GM23338 (cell line): ENCODE results near the gene DLGAP4. TPM values are rescaled to one million over a fixed set of nuclear protein-coding genes. Genes with fewer than 3 reads are reported as not detected.

Source experiments
- ATAC-seq: fragments of 200-7000 bp; cut with Tn5 transposase; 3 replicates; pipeline ENCODE4 v1.9.1; 2020
- DNase-seq: peaks from one replicate; pipeline ENCODE4 v3.0.0-alpha.2; 2015; ENCODE audit warnings: low spot score
- H2AFZ ChIP-seq: fragments of 200-600 bp; sonication (generic); 2 replicates; pipeline ENCODE4 v1.8.0; 2016; ENCODE audit warnings: antibody characterized with exemption, mild to moderate bottlenecking, moderate library complexity
- H3F3A ChIP-seq: fragments of 200-600 bp; sonication (generic); replicated peaks from 2 replicates; pipeline ENCODE4 v1.8.0; 2017; ENCODE audit warnings: antibody characterized with exemption, mixed run types, low read depth
- H3K27ac ChIP-seq: fragments of 200-600 bp; sonication (generic); 2 replicates; pipeline ENCODE4 v1.6.1; 2016; ENCODE audit warnings: low read depth
- H3K27me3 ChIP-seq: fragments of 200-600 bp; sonication (generic); 2 replicates; pipeline ENCODE4 v1.8.0; 2016; ENCODE audit warnings: mild to moderate bottlenecking, mixed run types, moderate library complexity; ENCODE audit not compliant: insufficient read depth
- H3K36me3 ChIP-seq: fragments of 200-600 bp; sonication (generic); 2 replicates; pipeline ENCODE4 v1.8.0; 2016; ENCODE audit warnings: mild to moderate bottlenecking; ENCODE audit not compliant: insufficient read depth
- H3K4me1 ChIP-seq: fragments of 200-600 bp; sonication (generic); 2 replicates; pipeline ENCODE4 v1.8.0; 2016; ENCODE audit warnings: mild to moderate bottlenecking, moderate library complexity; ENCODE audit not compliant: insufficient read depth
- H3K4me2 ChIP-seq: fragments of 200-600 bp; sonication (generic); 2 replicates; pipeline ENCODE4 v1.7.1; 2017; ENCODE audit warnings: mixed run types
- H3K4me3 ChIP-seq: fragments of 200-600 bp; sonication (generic); 2 replicates; pipeline ENCODE4 v1.6.1; 2016; ENCODE audit warnings: mixed run types
- H3K79me2 ChIP-seq: fragments of 200-600 bp; sonication (generic); replicated peaks from 2 replicates; pipeline ENCODE4 v1.8.0; 2017; ENCODE audit warnings: mild to moderate bottlenecking; ENCODE audit not compliant: insufficient read depth
- H3K9me2 ChIP-seq: fragments of 200-600 bp; sonication (generic); 2 replicates; pipeline ENCODE4 v1.8.0; 2017; ENCODE audit not compliant: insufficient read depth
- H4K20me1 ChIP-seq: fragments of 200-600 bp; sonication (generic); replicated peaks from 2 replicates; pipeline ENCODE4 v1.8.0; 2017; ENCODE audit warnings: mild to moderate bottlenecking; ENCODE audit not compliant: insufficient read depth
- H3K27ac Mint-ChIP-seq: 2 replicates; pipeline ENCODE4 v1.8.0; 2020; ENCODE audit warnings: inconsistent platforms, mild to moderate bottlenecking, moderate library complexity, mixed read lengths
- H3K27me3 Mint-ChIP-seq: 3 replicates; pipeline ENCODE4 v1.8.0; 2022; ENCODE audit warnings: low read depth, mild to moderate bottlenecking, moderate library complexity, mixed read lengths, inconsistent platforms; ENCODE audit not compliant: insufficient read depth, poor library complexity
- H3K36me3 Mint-ChIP-seq: 3 replicates; pipeline ENCODE4 v1.8.0; 2021; ENCODE audit warnings: low read depth, mild to moderate bottlenecking, inconsistent platforms, moderate library complexity, mixed read lengths
- H3K4me1 Mint-ChIP-seq: 3 replicates; pipeline ENCODE4 v1.8.0; 2020; ENCODE audit warnings: mild to moderate bottlenecking, inconsistent platforms, mixed read lengths
- H3K4me3 Mint-ChIP-seq: 3 replicates; pipeline ENCODE4 v1.8.0; 2021; ENCODE audit warnings: moderate library complexity, mild to moderate bottlenecking, inconsistent platforms, mixed read lengths
- H3K9me3 Mint-ChIP-seq: 3 replicates; pipeline ENCODE4 v1.8.0; 2020; ENCODE audit warnings: moderate library complexity, mild to moderate bottlenecking, inconsistent platforms, mixed read lengths
- CREB1 ChIP-seq: fragments of 250-450 bp; sonication (Bioruptor Pico); IDR thresholded peaks from 2 replicates; pipeline ENCODE4 v1.5.0; 2020; ENCODE audit warnings: low read depth, mild to moderate bottlenecking, moderate library complexity
- CTCF ChIP-seq, 2 experiments: fragments of 200-600 bp in 1 of 2; sonication (generic) in 1 of 2; conservative IDR thresholded peaks; 2 replicates each; pipeline versions ENCODE4 v1.5.1 to v1.6.1; 2016 to 2017; ENCODE audit warnings: antibody characterized with exemption in 2 of 2, low read depth in 2 of 2, mild to moderate bottlenecking in 2 of 2, moderate library complexity in 1 of 2
- JUNB ChIP-seq: IDR thresholded peaks from one replicate; pipeline ENCODE4 v1.6.1; 2016; ENCODE audit warnings: antibody characterized with exemption; ENCODE audit not compliant: unreplicated experiment
- NANOG ChIP-seq: IDR thresholded peaks from 2 replicates; pipeline ENCODE4 v1.6.1; 2016; ENCODE audit warnings: antibody characterized with exemption, borderline replicate concordance
- ZNF114 ChIP-seq: fragments of 250-450 bp; sonication (Bioruptor Pico); IDR thresholded peaks from 2 replicates; pipeline ENCODE4 v1.5.0; 2020; ENCODE audit warnings: mild to moderate bottlenecking, moderate library complexity
- polyA plus RNA-seq: library from polyadenylated mRNA; unstranded; fragments of >200 nt; fragmentation: Nextera tagmentation; extraction: Ambion mirVana; gene quantifications from 2 replicates; pipeline ENCODE4 v1.2.1, GENCODE V29; 2016
- total RNA-seq: library from RNA; depleted of rRNA; stranded (reverse); fragments of >200 nt; shearing (Covaris generic); gene quantifications from 2 replicates; pipeline ENCODE4 v1.2.3, GENCODE V29; 2014
- TF ChIP-seq, protein P1 (sequence below): fragments of 250-450 bp; sonication (Bioruptor Pico); IDR thresholded peaks from 2 replicates; pipeline ENCODE4 v1.5.0; 2020; ENCODE audit warnings: mild to moderate bottlenecking, moderate library complexity

Gene DLGAP4
- total and polyA plus RNA-seq, 2 experiments from 2014 or later, result 46.1 to 52.2 TPM

- TF ChIP-seq, protein P1, sequence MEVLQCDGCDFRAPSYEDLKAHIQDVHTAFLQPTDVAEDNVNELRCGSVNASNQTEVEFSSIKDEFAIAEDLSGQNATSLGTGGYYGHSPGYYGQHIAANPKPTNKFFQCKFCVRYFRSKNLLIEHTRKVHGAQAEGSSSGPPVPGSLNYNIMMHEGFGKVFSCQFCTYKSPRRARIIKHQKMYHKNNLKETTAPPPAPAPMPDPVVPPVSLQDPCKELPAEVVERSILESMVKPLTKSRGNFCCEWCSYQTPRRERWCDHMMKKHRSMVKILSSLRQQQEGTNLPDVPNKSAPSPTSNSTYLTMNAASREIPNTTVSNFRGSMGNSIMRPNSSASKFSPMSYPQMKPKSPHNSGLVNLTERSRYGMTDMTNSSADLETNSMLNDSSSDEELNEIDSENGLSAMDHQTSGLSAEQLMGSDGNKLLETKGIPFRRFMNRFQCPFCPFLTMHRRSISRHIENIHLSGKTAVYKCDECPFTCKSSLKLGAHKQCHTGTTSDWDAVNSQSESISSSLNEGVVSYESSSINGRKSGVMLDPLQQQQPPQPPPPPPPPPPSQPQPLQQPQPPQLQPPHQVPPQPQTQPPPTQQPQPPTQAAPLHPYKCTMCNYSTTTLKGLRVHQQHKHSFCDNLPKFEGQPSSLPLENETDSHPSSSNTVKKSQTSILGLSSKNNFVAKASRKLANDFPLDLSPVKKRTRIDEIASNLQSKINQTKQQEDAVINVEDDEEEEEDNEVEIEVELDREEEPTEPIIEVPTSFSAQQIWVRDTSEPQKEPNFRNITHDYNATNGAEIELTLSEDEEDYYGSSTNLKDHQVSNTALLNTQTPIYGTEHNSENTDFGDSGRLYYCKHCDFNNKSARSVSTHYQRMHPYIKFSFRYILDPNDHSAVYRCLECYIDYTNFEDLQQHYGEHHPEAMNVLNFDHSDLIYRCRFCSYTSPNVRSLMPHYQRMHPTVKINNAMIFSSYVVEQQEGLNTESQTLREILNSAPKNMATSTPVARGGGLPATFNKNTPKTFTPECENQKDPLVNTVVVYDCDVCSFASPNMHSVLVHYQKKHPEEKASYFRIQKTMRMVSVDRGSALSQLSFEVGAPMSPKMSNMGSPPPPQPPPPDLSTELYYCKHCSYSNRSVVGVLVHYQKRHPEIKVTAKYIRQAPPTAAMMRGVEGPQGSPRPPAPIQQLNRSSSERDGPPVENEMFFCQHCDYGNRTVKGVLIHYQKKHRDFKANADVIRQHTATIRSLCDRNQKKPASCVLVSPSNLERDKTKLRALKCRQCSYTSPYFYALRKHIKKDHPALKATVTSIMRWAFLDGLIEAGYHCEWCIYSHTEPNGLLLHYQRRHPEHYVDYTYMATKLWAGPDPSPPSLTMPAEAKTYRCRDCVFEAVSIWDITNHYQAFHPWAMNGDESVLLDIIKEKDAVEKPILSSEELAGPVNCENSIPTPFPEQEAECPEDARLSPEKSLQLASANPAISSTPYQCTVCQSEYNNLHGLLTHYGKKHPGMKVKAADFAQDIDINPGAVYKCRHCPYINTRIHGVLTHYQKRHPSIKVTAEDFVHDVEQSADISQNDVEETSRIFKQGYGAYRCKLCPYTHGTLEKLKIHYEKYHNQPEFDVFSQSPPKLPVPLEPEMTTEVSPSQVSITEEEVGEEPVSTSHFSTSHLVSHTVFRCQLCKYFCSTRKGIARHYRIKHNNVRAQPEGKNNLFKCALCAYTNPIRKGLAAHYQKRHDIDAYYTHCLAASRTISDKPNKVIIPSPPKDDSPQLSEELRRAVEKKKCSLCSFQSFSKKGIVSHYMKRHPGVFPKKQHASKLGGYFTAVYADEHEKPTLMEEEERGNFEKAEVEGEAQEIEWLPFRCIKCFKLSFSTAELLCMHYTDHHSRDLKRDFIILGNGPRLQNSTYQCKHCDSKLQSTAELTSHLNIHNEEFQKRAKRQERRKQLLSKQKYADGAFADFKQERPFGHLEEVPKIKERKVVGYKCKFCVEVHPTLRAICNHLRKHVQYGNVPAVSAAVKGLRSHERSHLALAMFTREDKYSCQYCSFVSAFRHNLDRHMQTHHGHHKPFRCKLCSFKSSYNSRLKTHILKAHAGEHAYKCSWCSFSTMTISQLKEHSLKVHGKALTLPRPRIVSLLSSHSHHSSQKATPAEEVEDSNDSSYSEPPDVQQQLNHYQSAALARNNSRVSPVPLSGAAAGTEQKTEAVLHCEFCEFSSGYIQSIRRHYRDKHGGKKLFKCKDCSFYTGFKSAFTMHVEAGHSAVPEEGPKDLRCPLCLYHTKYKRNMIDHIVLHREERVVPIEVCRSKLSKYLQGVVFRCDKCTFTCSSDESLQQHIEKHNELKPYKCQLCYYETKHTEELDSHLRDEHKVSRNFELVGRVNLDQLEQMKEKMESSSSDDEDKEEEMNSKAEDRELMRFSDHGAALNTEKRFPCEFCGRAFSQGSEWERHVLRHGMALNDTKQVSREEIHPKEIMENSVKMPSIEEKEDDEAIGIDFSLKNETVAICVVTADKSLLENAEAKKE (CRISPR knock-in tag), result no peak
- TF ChIP-seq NANOG (no peak), CREB1 (CRISPR knock-in tag) (no peak), CTCF (conservative IDR thresholded peaks at IDR 0.05; ENCODE audit: low read depth in 2 of 2) (no peak), ZNF114 (CRISPR knock-in tag) (no peak)
Measured at GRCh38 chr20:36411861-36412454, 105.8 kb downstream of the DLGAP4 start (continued).

- H3K4me2 ChIP-seq, result no peak overlapping the region
- no peaks in the 10 kb centered on the region for H3K36me3 ChIP-seq
- no peaks in the 10 kb centered on the region for H3K4me1 ChIP-seq
- H4K20me1 ChIP-seq, result no peaks in the 10 kb centered on the region; the same call in 1 of the 2 replicates
- no peak overlapping the region for H3K4me3 ChIP-seq
- H3K4me3 Mint-ChIP-seq, result no peak overlapping the region
- peak; percentile 63 for ATAC-seq
- peaks cover 2% of the 10 kb centered on the region for H3K27me3 Mint-ChIP-seq
- H3F3A ChIP-seq, result no peaks in the 10 kb centered on the region
- H3K9me3 Mint-ChIP-seq, result no peaks in the 10 kb centered on the region
- no peaks in the 10 kb centered on the region for H3K9me2 ChIP-seq
- no peak overlapping the region for H2AFZ ChIP-seq
- no peaks in the 10 kb centered on the region for H3K36me3 Mint-ChIP-seq
- no peak overlapping the region for H3K27ac ChIP-seq
- DNase-seq, result no peak
- TF ChIP-seq JUNB, result no peak
- 0 out of 4 replicates have a peak, but pooled peaks of 1 of the 2 experiments have one; percentile 6 for TF ChIP-seq CTCF (conservative IDR thresholded peaks at IDR 0.05; ENCODE audit: low read depth in 2 of 2)
- no peaks in the 10 kb centered on the region for H3K4me1 Mint-ChIP-seq
- H3K27ac Mint-ChIP-seq, result no peak overlapping the region
- no peaks in the 10 kb centered on the region for H3K79me2 ChIP-seq
- no peaks in the 10 kb centered on the region for H3K27me3 ChIP-seq
Measured at GRCh38 chr20:36415475-36416002, 109.4 kb downstream of the DLGAP4 start.
